Measurements from ENCODE around the gene SRD5A3.
A peak's percentile ranks its signal among the peaks of the same experiment; 100 is the strongest.

Gene SRD5A3

GRCh38 chr4:55395218-55395528 lies 49.1 kb downstream of the SRD5A3 start:
- DNase-seq (ENCODE audit: extremely low read depth, low read depth) = no peak
- no peak for TF ChIP-seq CTCF (IDR thresholded peaks at IDR 0.05; ENCODE audit: low read depth, low read length, missing control alignments)
- peak overlapping the region; percentile 71 for H3K4me3 ChIP-seq (replicated peaks; ENCODE audit: low read depth, low read length)

- TF ChIP-seq CTCF (IDR thresholded peaks at IDR 0.05; ENCODE audit: low read depth, low read length, missing control alignments) = no peak
- no peak for DNase-seq (ENCODE audit: extremely low read depth, low read depth)
- H3K4me3 ChIP-seq (replicated peaks; ENCODE audit: low read depth, low read length) = peak within 1 kb of the TSS; percentile 71
These were observed 49.7 kb downstream of the SRD5A3 start, which contains the start of gene TMEM165 for GRCh38 chr4:55395529-55396307. TMEM165 (plus strand) TSS chr4:55395957; CDS start chr4:55396190, 233 bp downstream.

- no peak for TF ChIP-seq CTCF (IDR thresholded peaks at IDR 0.05; ENCODE audit: low read depth, low read length, missing control alignments)
- H3K4me3 ChIP-seq (replicated peaks; ENCODE audit: low read depth, low read length) = peak overlapping the region; percentile 71
- no peak for DNase-seq (ENCODE audit: extremely low read depth, low read depth)
These were observed 50.5 kb downstream of the SRD5A3 start for GRCh38 chr4:55396308-55397125.

- no peak for DNase-seq (ENCODE audit: extremely low read depth, low read depth)
- no peak for TF ChIP-seq CTCF (IDR thresholded peaks at IDR 0.05; ENCODE audit: low read depth, low read length, missing control alignments)
- H3K4me3 ChIP-seq (replicated peaks; ENCODE audit: low read depth, low read length) = peak overlapping the region; percentile 71
These were observed 51.0 kb downstream of the SRD5A3 start for GRCh38 chr4:55397126-55397436.

GRCh38 chr4:55397520-55398321 lies 51.7 kb downstream of the SRD5A3 start:
- peak overlapping the region; percentile 71 for H3K4me3 ChIP-seq (replicated peaks; ENCODE audit: low read depth, low read length)
- DNase-seq (ENCODE audit: extremely low read depth, low read depth) = no peak
- no peak for TF ChIP-seq CTCF (IDR thresholded peaks at IDR 0.05; ENCODE audit: low read depth, low read length, missing control alignments)

- peak overlapping the region; percentile 71 for H3K4me3 ChIP-seq (replicated peaks; ENCODE audit: low read depth, low read length)
- no peak for DNase-seq (ENCODE audit: extremely low read depth, low read depth)
- TF ChIP-seq CTCF (IDR thresholded peaks at IDR 0.05; ENCODE audit: low read depth, low read length, missing control alignments) = no peak
These were observed 52.4 kb downstream of the SRD5A3 start for GRCh38 chr4:55398461-55398860.

Data from HFF-Myc (cell line).